H1 (cell line): ENCODE results near the gene AGBL1. TPM values are rescaled to one million over a fixed set of nuclear protein-coding genes. Genes with fewer than 3 reads are reported as not detected.

Experiments used
- BRCA1 ChIP-seq: IDR thresholded peaks from 2 replicates; pipeline ENCODE4 v1.6.1; 2012; ENCODE audit warnings: low read depth, low read length, improper control_type of control experiment
- CEBPB ChIP-seq: IDR thresholded peaks from 2 replicates; pipeline ENCODE4 v1.6.1; 2012; ENCODE audit warnings: low read depth, low read length
- CHD1 ChIP-seq: IDR thresholded peaks from 2 replicates; pipeline ENCODE4 v1.6.1; 2012; ENCODE audit warnings: low read depth, low read length, improper control_type of control experiment
- CREB1 ChIP-seq: IDR thresholded peaks from 2 replicates; pipeline ENCODE4 v1.6.1; 2012; ENCODE audit warnings: inconsistent platforms
- FOSL1 ChIP-seq: IDR thresholded peaks from 2 replicates; pipeline ENCODE4 v1.6.1; 2011; ENCODE audit warnings: mild to moderate bottlenecking, low read depth, low read length, moderate library complexity; ENCODE audit not compliant: insufficient read depth
- SP2 ChIP-seq: IDR thresholded peaks from 2 replicates; pipeline ENCODE4 v1.6.1; 2012; ENCODE audit warnings: mild to moderate bottlenecking, low read length, inconsistent platforms
- polyA plus RNA-seq, 7 experiments: library from polyadenylated mRNA; depleted of rRNA in 3 of 7; stranded (reverse) in 5 of 7; unstranded in 2 of 7; fragments of >200 nt in 5 of 7; fragments of 200-250 nt in 2 of 7; gene quantifications; 1 replicate in 5 of 7; 2 replicates in 1 of 7; 4 replicates in 1 of 7; pipeline versions ENCODE4 v1.2.1 to v1.2.3, GENCODE V29; 2011 to 2013; ENCODE audit warnings: missing spikeins in 2 of 7, mixed read lengths in 2 of 7
- total RNA-seq: library from RNA; stranded (reverse); fragmentation: NEBNext Ultra II Directional; extraction: Animal tissue kit (Norgen Biotek cat#: 25700); gene quantifications from 2 replicates; pipeline ENCODE4 v1.2.1, GENCODE V29; 2021
- TF ChIP-seq, protein P1 (sequence below): fragments of 300-600 bp; sonication (generic); IDR thresholded peaks from 2 replicates; pipeline ENCODE4 v1.7.1; 2012; ENCODE audit warnings: low read length, moderate library complexity, mild to moderate bottlenecking, inconsistent platforms; ENCODE audit not compliant: insufficient replicate concordance

AGBL1 gene
- total and polyA plus RNA-seq, 2 of the 8 experiments (the other 6 are each of a cell fraction or from before 2014, with no cell fraction given) = not detected

DNA sequence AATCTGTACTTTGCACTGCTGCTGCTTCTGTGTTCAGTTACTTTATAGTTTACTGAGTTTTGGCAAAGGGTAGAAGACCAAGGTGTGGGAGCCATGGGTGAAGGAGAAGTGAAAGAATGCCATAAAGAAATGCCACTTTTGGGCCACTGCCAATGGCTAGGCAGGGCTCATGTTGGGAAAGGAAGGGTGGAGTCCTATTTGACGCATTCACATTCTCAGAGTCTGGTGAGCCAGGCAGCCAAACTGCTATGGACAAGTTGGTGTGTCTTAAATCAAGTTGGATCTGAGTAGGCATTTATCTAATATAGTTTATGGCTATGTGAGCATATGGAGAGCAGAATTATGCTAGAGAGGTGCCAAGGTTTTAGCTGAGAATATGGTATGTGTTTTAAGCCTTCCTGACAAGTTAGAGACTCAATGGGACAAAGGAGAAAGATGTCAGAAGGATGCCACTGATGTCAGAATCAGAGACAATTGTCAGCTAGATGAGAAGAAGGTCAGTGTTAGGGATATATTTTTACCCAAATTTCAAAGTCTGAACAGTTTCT, 296.1 kb downstream of the AGBL1 start (continued):
- TF ChIP-seq, protein P1, sequence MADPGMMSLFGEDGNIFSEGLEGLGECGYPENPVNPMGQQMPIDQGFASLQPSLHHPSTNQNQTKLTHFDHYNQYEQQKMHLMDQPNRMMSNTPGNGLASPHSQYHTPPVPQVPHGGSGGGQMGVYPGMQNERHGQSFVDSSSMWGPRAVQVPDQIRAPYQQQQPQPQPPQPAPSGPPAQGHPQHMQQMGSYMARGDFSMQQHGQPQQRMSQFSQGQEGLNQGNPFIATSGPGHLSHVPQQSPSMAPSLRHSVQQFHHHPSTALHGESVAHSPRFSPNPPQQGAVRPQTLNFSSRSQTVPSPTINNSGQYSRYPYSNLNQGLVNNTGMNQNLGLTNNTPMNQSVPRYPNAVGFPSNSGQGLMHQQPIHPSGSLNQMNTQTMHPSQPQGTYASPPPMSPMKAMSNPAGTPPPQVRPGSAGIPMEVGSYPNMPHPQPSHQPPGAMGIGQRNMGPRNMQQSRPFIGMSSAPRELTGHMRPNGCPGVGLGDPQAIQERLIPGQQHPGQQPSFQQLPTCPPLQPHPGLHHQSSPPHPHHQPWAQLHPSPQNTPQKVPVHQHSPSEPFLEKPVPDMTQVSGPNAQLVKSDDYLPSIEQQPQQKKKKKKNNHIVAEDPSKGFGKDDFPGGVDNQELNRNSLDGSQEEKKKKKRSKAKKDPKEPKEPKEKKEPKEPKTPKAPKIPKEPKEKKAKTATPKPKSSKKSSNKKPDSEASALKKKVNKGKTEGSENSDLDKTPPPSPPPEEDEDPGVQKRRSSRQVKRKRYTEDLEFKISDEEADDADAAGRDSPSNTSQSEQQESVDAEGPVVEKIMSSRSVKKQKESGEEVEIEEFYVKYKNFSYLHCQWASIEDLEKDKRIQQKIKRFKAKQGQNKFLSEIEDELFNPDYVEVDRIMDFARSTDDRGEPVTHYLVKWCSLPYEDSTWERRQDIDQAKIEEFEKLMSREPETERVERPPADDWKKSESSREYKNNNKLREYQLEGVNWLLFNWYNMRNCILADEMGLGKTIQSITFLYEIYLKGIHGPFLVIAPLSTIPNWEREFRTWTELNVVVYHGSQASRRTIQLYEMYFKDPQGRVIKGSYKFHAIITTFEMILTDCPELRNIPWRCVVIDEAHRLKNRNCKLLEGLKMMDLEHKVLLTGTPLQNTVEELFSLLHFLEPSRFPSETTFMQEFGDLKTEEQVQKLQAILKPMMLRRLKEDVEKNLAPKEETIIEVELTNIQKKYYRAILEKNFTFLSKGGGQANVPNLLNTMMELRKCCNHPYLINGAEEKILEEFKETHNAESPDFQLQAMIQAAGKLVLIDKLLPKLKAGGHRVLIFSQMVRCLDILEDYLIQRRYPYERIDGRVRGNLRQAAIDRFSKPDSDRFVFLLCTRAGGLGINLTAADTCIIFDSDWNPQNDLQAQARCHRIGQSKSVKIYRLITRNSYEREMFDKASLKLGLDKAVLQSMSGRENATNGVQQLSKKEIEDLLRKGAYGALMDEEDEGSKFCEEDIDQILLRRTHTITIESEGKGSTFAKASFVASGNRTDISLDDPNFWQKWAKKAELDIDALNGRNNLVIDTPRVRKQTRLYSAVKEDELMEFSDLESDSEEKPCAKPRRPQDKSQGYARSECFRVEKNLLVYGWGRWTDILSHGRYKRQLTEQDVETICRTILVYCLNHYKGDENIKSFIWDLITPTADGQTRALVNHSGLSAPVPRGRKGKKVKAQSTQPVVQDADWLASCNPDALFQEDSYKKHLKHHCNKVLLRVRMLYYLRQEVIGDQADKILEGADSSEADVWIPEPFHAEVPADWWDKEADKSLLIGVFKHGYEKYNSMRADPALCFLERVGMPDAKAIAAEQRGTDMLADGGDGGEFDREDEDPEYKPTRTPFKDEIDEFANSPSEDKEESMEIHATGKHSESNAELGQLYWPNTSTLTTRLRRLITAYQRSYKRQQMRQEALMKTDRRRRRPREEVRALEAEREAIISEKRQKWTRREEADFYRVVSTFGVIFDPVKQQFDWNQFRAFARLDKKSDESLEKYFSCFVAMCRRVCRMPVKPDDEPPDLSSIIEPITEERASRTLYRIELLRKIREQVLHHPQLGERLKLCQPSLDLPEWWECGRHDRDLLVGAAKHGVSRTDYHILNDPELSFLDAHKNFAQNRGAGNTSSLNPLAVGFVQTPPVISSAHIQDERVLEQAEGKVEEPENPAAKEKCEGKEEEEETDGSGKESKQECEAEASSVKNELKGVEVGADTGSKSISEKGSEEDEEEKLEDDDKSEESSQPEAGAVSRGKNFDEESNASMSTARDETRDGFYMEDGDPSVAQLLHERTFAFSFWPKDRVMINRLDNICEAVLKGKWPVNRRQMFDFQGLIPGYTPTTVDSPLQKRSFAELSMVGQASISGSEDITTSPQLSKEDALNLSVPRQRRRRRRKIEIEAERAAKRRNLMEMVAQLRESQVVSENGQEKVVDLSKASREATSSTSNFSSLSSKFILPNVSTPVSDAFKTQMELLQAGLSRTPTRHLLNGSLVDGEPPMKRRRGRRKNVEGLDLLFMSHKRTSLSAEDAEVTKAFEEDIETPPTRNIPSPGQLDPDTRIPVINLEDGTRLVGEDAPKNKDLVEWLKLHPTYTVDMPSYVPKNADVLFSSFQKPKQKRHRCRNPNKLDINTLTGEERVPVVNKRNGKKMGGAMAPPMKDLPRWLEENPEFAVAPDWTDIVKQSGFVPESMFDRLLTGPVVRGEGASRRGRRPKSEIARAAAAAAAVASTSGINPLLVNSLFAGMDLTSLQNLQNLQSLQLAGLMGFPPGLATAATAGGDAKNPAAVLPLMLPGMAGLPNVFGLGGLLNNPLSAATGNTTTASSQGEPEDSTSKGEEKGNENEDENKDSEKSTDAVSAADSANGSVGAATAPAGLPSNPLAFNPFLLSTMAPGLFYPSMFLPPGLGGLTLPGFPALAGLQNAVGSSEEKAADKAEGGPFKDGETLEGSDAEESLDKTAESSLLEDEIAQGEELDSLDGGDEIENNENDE = no peak
- TF ChIP-seq CHD1 (no peak), BRCA1 (no peak), CREB1 (no peak), FOSL1 (no peak), CEBPB (no peak), SP2 (no peak)
